Measurements from ENCODE around the gene FCRL6.

DNA sequence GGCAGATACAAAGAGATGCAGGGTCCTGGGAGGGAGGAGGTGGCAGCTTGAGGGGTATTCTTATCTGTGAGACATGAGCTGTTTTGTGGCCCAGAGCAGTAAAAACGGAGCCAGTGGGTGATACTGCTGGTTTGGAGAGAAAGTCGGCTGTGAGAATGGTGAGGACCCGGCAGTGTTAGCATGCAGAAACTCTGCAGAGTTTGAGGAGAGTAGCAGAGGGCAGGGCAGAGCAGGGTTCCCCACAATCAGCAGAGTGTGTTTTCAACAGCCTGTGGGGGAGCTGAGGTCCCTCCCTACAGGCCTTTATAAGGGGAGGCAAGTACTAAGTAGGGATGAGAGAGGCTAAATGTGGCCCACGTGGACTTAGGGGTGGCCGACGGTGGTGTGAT is 24.9 kb downstream of the FCRL6 start:
- TF ChIP-seq CTCF (IDR thresholded peaks at IDR 0.05) (no peak), EP300 (IDR thresholded peaks at IDR 0.05) (no peak)
